Neural cell (in vitro differentiated cells): ENCODE results near the gene RGS19. TPM values are rescaled to one million over a fixed set of nuclear protein-coding genes. Genes with fewer than 3 reads are reported as not detected.

Experiments
- H2AFZ ChIP-seq: fragments of 200-600, 300-800 bp; sonication (generic), shearing (Covaris generic); 2 replicates; pipeline ENCODE4 v1.6.0; 2014; ENCODE audit warnings: low read depth, mild to moderate bottlenecking, antibody characterized with exemption, low read length, moderate library complexity
- H3F3A ChIP-seq: fragments of 200-600 bp; shearing (Covaris generic); 2 replicates; pipeline ENCODE4 v1.6.1; 2016; ENCODE audit warnings: mild to moderate bottlenecking, moderate library complexity, mixed read lengths, antibody characterized with exemption, low read length; ENCODE audit not compliant: insufficient read depth, poor library complexity, severe bottlenecking
- H3K27ac ChIP-seq: fragments of 200-600, 300-800 bp; sonication (generic), shearing (Covaris generic); 2 replicates; pipeline ENCODE4 v1.5.1; 2014; ENCODE audit warnings: mild to moderate bottlenecking, low read length, moderate library complexity
- H3K27me3 ChIP-seq: fragments of 300-800, 200-600 bp; sonication (generic), shearing (Covaris generic); 2 replicates; pipeline ENCODE4 v1.6.0; 2014; ENCODE audit warnings: mild to moderate bottlenecking, low read depth, low read length, moderate library complexity; ENCODE audit not compliant: insufficient read depth
- H3K36me3 ChIP-seq: fragments of 300-800, 200-600 bp; sonication (generic), shearing (Covaris generic); 2 replicates; pipeline ENCODE4 v1.5.1; 2014; ENCODE audit warnings: mild to moderate bottlenecking, antibody characterized with exemption, low read length, moderate library complexity; ENCODE audit not compliant: insufficient read depth
- H3K4me2 ChIP-seq: fragments of 300-800, 200-600 bp; sonication (generic), shearing (Covaris generic); 2 replicates; pipeline ENCODE4 v1.6.0; 2014; ENCODE audit warnings: mild to moderate bottlenecking, low read length
- H3K4me3 ChIP-seq: fragments of 300-800, 200-600 bp; sonication (generic), shearing (Covaris generic); 2 replicates; pipeline ENCODE4 v1.5.1; 2014; ENCODE audit warnings: mild to moderate bottlenecking, low read length, moderate library complexity
- H3K79me2 ChIP-seq: fragments of 200-600 bp; shearing (Covaris generic); replicated peaks from 2 replicates; pipeline ENCODE4 v1.6.0; 2014; ENCODE audit warnings: mild to moderate bottlenecking, low read length, moderate library complexity; ENCODE audit not compliant: insufficient read depth
- H3K9ac ChIP-seq: fragments of 300-800, 200-600 bp; sonication (generic), shearing (Covaris generic); 2 replicates; pipeline ENCODE4 v1.6.1; 2016; ENCODE audit warnings: mild to moderate bottlenecking, low read length, mixed read lengths
- H3K9me2 ChIP-seq: fragments of 200-600 bp; shearing (Covaris generic); 2 replicates; pipeline ENCODE4 v1.6.1; 2016; ENCODE audit warnings: mild to moderate bottlenecking, low read length, mixed read lengths; ENCODE audit not compliant: insufficient read depth
- H3K9me3 ChIP-seq: fragments of 200-600, 300-800 bp; sonication (generic), shearing (Covaris generic); 2 replicates; pipeline ENCODE4 v1.6.1; 2016; ENCODE audit warnings: mild to moderate bottlenecking, mixed run types, low read length, moderate library complexity, mixed read lengths
- H4K20me1 ChIP-seq: fragments of 200-600 bp; shearing (Covaris generic); 2 replicates; pipeline ENCODE4 v1.6.1; 2016; ENCODE audit warnings: mild to moderate bottlenecking, mixed run types; ENCODE audit not compliant: insufficient read depth
- EP300 ChIP-seq: fragments of 450-650 bp; conservative IDR thresholded peaks from 2 replicates; pipeline ENCODE4 v1.6.1; 2014; ENCODE audit warnings: antibody characterized with exemption, mild to moderate bottlenecking, moderate library complexity; ENCODE audit not compliant: poor library complexity, severe bottlenecking
- EZH2 ChIP-seq: fragments of 200-600, 300-800 bp; shearing (Covaris generic), sonication (generic); IDR thresholded peaks from 2 replicates; pipeline ENCODE4 v1.6.1; 2014; ENCODE audit warnings: antibody characterized with exemption, low read length, borderline replicate concordance, mild to moderate bottlenecking; ENCODE audit not compliant: insufficient read depth, poor library complexity, severe bottlenecking
- MXI1 ChIP-seq: fragments of 450-650 bp; conservative IDR thresholded peaks from 2 replicates; pipeline ENCODE4 v1.6.1; 2014; ENCODE audit warnings: antibody characterized with exemption, mild to moderate bottlenecking; ENCODE audit not compliant: poor library complexity, severe bottlenecking
- POLR2AphosphoS5 ChIP-seq: IDR thresholded peaks from 2 replicates; pipeline ENCODE4 v1.6.1; 2012
- RAD21 ChIP-seq: fragments of 450-650 bp; conservative IDR thresholded peaks from 2 replicates; pipeline ENCODE4 v1.6.1; 2014; ENCODE audit warnings: antibody characterized with exemption, mild to moderate bottlenecking, moderate library complexity
- REST ChIP-seq: IDR thresholded peaks from 2 replicates; pipeline ENCODE4 v1.6.1; 2012; ENCODE audit warnings: borderline replicate concordance
- SMC3 ChIP-seq: fragments of 450-650 bp; conservative IDR thresholded peaks from 2 replicates; pipeline ENCODE4 v1.6.1; 2014; ENCODE audit warnings: antibody characterized with exemption, mild to moderate bottlenecking, moderate library complexity; ENCODE audit not compliant: poor library complexity
- TAF1 ChIP-seq: IDR thresholded peaks from 2 replicates; pipeline ENCODE4 v1.6.1; 2012; ENCODE audit warnings: low read depth
- polyA plus RNA-seq: library from polyadenylated mRNA; depleted of rRNA; stranded (reverse); fragments of >200 nt; gene quantifications from 2 replicates; pipeline ENCODE4 v1.2.3, GENCODE V29; 2014
- TF ChIP-seq, protein P1 (sequence below): fragments of 450-650 bp; IDR thresholded peaks from 2 replicates; pipeline ENCODE4 v1.5.1; 2014; ENCODE audit warnings: antibody characterized with exemption, mild to moderate bottlenecking, moderate library complexity; ENCODE audit not compliant: poor library complexity, severe bottlenecking

Gene RGS19
- polyA plus RNA-seq, 1 donor from 2014 or later: 3.4 TPM

GRCh38 chr20:64055396-64055892, 23.9 kb downstream of the RGS19 start:
- Histone ChIP-seq H3K27me3 (peaks cover 19% of the 10 kb centered on the region), H3K4me2 (no peak overlapping the region), H3K79me2 (no peaks in the 10 kb centered on the region), H4K20me1 (no peaks in the 10 kb centered on the region), H3F3A (no peaks in the 10 kb centered on the region), H3K27ac (no peak overlapping the region), H3K9ac (no peak overlapping the region), H3K9me2 (no peaks in the 10 kb centered on the region), H3K9me3 (no peaks in the 10 kb centered on the region), H3K4me3 (no peak overlapping the region), H2AFZ (no peak overlapping the region), H3K36me3 (no peaks in the 10 kb centered on the region)
- TF ChIP-seq MXI1 (no peak), POLR2AphosphoS5 (no peak), TAF1 (no peak), SMC3 (no peak), EZH2 (no peak), EP300 (no peak), REST (no peak), RAD21 (no peak)
- TF ChIP-seq, protein P1, sequence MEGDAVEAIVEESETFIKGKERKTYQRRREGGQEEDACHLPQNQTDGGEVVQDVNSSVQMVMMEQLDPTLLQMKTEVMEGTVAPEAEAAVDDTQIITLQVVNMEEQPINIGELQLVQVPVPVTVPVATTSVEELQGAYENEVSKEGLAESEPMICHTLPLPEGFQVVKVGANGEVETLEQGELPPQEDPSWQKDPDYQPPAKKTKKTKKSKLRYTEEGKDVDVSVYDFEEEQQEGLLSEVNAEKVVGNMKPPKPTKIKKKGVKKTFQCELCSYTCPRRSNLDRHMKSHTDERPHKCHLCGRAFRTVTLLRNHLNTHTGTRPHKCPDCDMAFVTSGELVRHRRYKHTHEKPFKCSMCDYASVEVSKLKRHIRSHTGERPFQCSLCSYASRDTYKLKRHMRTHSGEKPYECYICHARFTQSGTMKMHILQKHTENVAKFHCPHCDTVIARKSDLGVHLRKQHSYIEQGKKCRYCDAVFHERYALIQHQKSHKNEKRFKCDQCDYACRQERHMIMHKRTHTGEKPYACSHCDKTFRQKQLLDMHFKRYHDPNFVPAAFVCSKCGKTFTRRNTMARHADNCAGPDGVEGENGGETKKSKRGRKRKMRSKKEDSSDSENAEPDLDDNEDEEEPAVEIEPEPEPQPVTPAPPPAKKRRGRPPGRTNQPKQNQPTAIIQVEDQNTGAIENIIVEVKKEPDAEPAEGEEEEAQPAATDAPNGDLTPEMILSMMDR: no peak

DNA sequence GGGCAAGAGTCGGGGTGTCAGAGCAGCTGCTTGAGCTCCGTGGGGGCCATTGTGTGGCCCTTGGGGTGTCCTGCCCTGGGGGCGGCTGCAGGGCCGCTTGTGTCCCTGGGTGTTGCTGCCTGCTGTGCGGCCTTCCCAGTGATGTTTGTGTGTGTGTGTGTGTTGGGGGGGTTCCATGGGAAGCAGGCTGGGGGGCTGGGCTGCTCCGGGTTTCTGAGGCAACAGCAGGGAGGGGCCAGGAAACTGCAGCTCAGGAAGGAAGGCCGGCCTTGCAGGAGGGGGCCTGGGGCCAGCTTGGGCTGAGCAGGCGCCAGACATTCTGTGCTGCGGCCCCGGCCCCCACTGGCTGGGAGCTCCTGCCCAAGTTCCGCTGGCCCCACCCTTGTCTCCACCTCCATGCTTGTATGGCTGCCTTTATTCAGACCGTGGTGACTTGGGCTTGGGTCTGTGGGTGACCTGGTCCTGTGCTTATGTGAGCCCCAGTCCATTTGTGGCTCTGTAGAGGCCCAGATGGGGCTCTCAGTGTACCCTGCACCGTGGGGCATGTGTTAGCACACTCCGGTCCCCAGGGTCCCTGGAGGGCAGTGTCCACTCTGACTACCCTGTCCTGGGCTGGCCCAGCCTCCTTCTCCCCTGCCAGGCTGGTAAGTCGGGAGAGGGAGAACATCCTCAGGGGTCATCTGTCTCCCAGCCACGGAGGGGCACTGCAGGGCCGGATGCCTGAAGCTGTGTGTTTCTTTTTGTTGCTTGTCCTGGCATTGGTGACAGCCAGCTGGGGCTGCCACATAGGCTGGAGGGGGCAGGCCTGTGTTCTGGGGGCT, 25.3 kb downstream of the RGS19 start:
- Histone ChIP-seq H3K27me3 (peaks cover 29% of the 10 kb centered on the region), H4K20me1 (no peaks in the 10 kb centered on the region), H3K27ac (no peak overlapping the region), H3K9me2 (no peaks in the 10 kb centered on the region), H3K4me3 (no peak overlapping the region), H3K9me3 (no peaks in the 10 kb centered on the region), H3K4me2 (no peak overlapping the region), H3F3A (no peaks in the 10 kb centered on the region), H3K36me3 (no peaks in the 10 kb centered on the region), H3K79me2 (no peaks in the 10 kb centered on the region), H2AFZ (no peak overlapping the region), H3K9ac (no peak overlapping the region)
- TF ChIP-seq TAF1 (no peak), EZH2 (no peak), REST (no peak), RAD21 (no peak), EP300 (no peak), SMC3 (no peak), POLR2AphosphoS5 (no peak), MXI1 (no peak)
- TF ChIP-seq, protein P1: no peak
